GM18498 (cell line): ENCODE measurements around the gene IL31RA.

ENCODE experiments used
- ATAC-seq: cut with Tn5 transposase; IDR thresholded peaks from one replicate; pipeline ENCODE4 v1.9.1; 2021; ENCODE audit warnings: mild to moderate bottlenecking, moderate library complexity; ENCODE audit not compliant: unreplicated experiment

Gene IL31RA

GRCh38 chr5:55858104-55858503 is 6.9 kb downstream of the IL31RA start:
- ATAC-seq: no peak

- ATAC-seq: no peak
Measured at GRCh38 chr5:55860288-55860687, 9.1 kb downstream of the IL31RA start.

- no peak for ATAC-seq
Measured at GRCh38 chr5:55860709-55861108, 9.6 kb downstream of the IL31RA start.

- no peak for ATAC-seq
Measured at GRCh38 chr5:55864606-55865541, 13.7 kb downstream of the IL31RA start.

GRCh38 chr5:55865831-55866230 is 14.7 kb downstream of the IL31RA start:
- no peak for ATAC-seq

- no peak for ATAC-seq
Measured at GRCh38 chr5:55866485-55866884, 15.3 kb downstream of the IL31RA start.

GRCh38 chr5:55866934-55867333 is 15.8 kb downstream of the IL31RA start:
- no peak for ATAC-seq

- no peak for ATAC-seq
Measured at GRCh38 chr5:55868846-55869245, 17.7 kb downstream of the IL31RA start.

GRCh38 chr5:55869847-55870246 is 18.7 kb downstream of the IL31RA start:
- no peak for ATAC-seq

GRCh38 chr5:55873234-55873633 is 22.1 kb downstream of the IL31RA start:
- ATAC-seq: no peak

GRCh38 chr5:55877655-55878054 is 26.5 kb downstream of the IL31RA start:
- no peak for ATAC-seq

- ATAC-seq: no peak
Measured at GRCh38 chr5:55880453-55880852, 29.3 kb downstream of the IL31RA start.

GRCh38 chr5:55885359-55885758 is 34.2 kb downstream of the IL31RA start:
- no peak for ATAC-seq

- no peak for ATAC-seq
Measured at GRCh38 chr5:55888205-55888604, 37.0 kb downstream of the IL31RA start.

GRCh38 chr5:55892479-55892878 is 41.3 kb downstream of the IL31RA start:
- ATAC-seq: no peak

- no peak for ATAC-seq
Measured at GRCh38 chr5:55894135-55894534, 43.0 kb downstream of the IL31RA start.

- ATAC-seq: no peak
Measured at GRCh38 chr5:55895346-55895745, 44.2 kb downstream of the IL31RA start.

GRCh38 chr5:55896238-55896637 is 45.1 kb downstream of the IL31RA start:
- ATAC-seq: no peak

- no peak for ATAC-seq
Measured at GRCh38 chr5:55896663-55897062, 45.5 kb downstream of the IL31RA start.

GRCh38 chr5:55897206-55897894 is 46.2 kb downstream of the IL31RA start:
- ATAC-seq: no peak

GRCh38 chr5:55897905-55898304 is 46.7 kb downstream of the IL31RA start:
- ATAC-seq: no peak

- ATAC-seq: no peak
Measured at GRCh38 chr5:55899344-55899743, 48.2 kb downstream of the IL31RA start.
